Inflammatory macrophage treated with lipopolysaccharide for 1 hour (primary cell): ENCODE data around the gene TEN1.
"Not testable (repeated sequence)": the region's sequence is repeated elsewhere in the genome, so short reads cannot be mapped to it uniquely, and the experiment has no call there.

Source experiments
- DNase-seq, 2 donors: peaks; one replicate each; pipeline ENCODE4 v3.0.0-alpha.2; 2020 to 2022

Gene TEN1

GRCh38 chr17:75978938-75979704 is at the start of gene TEN1, which contains the start of gene ACOX1:
Gene TEN1, plus strand, starts transcription at chr17:75979240. Its CDS starts 6,953 bp downstream, at chr17:75986193.
Gene ACOX1, minus strand, starts transcription at chr17:75979166. Its CDS starts 93 bp downstream, at chr17:75979073.
- DNase-seq, result peak; percentile 94 to 95

DNA sequence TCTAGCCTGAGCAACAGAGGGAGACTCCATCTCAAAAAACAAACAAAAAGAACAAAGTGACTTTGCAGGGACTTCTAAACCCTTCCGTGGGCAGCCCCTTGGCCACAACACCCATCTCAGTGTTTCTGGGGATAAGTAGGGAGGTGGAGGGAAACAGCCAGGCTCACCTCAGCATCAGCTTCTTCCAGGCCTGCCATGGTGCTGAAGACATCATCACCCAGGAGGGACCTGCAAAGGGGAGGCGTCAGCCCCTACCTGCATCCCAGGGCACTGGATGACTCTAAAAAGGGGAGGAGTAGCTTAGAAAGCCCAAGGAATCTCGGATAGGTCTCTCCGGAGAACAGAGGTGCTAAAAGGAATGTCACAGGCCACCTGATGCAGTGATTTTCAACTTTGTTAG is 48.0 kb upstream of the TEN1 start:
- no peak for DNase-seq

GRCh38 chr17:75932852-75933251 is 46.2 kb upstream of the TEN1 start:
- DNase-seq, result no peak

DNA sequence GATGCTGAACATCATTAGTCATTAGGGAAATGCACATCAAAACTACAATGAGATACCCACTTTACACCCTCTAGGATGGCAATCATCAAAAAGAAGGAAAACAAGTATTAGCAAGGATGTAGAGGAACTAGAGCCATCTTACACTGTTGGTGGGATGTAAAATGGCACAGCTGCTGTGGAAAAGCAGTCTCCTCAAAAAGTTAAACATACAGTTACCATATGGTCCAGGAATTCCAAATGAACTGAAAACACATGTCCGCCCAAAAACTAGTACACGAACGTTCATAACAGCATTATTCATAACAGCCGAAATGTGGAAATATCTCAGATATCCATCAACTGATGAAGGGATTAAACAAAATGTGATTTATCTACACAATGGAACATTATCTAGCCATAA is 45.2 kb upstream of the TEN1 start:
- DNase-seq, result no peak

DNA sequence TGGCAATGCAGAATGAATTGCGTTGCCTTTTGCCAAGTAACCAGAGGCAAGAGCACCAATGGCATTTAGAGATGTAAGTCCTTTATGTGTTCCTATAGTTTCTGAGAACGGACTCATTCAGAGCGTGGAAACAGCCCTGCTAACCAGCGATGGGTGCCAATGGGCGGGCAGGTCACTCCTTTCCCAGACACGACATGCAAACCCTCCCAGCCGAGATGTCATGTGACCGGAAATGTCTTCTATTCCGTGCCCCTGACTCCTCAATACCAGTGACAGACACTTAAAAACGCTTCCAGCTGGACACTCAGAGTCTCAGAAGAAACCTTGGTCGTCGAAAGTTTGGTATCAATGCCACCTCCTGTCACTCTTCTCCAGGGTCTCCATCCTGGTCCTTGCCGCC is 41.4 kb upstream of the TEN1 start:
- no peak for DNase-seq

DNA sequence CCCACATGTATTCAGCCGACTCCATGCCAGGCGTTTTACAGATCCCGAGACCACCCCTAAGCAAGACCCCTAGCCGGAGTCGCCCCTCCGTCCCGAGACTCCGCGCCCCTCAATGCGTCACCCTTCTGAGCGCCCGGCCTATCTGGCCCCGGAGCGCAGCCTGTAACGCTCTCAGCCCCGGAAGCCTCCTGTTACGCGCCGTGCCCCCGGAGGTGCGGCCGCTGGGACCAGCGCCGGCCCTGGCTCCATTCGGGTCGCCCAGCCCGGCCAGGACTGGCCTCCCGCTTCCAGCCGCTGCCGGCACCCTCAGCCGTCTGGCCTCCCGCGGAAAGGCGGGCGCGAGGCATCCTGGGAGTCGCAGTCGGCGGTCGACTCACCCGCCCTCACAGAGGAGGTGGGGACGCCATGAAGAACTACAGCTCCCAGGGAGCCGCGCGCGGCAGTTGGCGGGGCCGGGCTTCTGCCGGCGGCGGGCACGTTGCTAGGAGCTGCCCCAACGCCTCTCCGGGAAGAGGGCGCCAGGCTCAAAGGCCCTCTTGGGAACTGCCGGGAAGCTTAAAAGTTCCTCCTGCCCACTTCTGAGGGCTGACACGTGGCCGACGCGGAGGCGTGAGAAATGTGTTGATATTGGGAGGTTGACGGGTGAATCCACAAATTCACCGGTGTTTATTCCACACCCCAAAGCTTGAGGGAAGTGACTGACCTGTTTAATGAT is 38.2 kb upstream of the TEN1 start, which contains the start of gene FBF1:
Gene FBF1, minus strand, starts transcription at position 316 of the 715 bp plus-strand sequence. CDS start 2,893 bp downstream, outside the sequence.
- DNase-seq, result peak; percentile 95 to 96

DNA sequence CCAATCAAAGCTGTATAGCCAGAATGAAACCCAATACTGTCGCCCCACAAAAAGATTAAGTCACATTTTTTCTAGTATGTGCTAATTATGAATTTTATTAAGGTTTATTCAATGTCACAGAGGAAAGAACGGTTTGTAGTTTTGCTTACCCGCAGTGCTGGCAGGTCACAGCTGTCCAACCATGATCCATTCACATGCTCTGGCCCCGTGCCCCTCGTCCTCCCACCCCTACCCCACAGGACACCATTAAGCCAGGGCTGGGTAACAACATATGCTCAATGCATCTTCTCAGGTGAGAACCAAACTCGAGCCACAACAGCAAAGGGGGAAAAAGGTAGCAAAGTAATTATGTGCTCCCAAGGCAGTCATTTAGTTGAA is 37.6 kb upstream of the TEN1 start:
- DNase-seq, result no peak

DNA sequence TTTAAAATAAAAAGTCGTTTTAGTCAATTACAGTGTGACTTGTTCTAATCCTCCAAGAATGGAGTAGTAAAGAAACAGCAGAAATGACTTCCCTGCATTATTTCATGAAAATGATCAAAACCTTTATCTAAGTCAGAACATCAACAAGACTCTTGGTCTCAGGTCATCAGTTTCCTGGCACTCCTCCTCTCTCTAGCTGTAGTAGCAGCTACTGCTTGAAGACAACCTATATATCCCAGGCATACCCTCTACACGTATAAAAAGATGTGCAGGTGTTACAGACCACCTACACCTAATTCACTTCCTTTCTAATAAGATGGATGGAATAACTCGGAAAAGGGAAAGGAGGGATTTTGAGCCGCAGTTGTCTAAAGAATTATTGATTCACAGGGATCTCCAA is 36.6 kb upstream of the TEN1 start:
- no peak for DNase-seq

- no peak for DNase-seq
Measured at GRCh38 chr17:75943491-75943890, 35.5 kb upstream of the TEN1 start.

DNA sequence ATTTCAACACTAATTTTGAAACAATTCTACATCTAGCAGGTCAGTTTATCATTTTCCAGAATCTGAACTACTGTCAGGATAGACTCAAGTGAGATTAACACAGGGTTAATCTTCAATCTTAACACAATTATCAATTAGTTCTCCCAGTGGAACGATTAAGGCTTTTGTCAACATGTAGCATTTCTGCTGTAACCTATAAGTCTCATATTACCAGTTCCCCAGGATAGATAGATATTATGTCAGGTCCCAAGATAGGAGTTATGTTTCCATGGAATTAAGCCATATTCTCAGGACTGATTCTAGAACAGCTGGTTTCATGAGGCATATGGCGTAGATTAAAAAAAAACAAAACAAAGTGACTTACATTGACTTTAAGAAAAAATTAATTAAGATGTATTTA is 33.8 kb upstream of the TEN1 start:
- DNase-seq, result no peak

GRCh38 chr17:75950421-75950820 is 28.6 kb upstream of the TEN1 start:
- DNase-seq, result no peak

DNA sequence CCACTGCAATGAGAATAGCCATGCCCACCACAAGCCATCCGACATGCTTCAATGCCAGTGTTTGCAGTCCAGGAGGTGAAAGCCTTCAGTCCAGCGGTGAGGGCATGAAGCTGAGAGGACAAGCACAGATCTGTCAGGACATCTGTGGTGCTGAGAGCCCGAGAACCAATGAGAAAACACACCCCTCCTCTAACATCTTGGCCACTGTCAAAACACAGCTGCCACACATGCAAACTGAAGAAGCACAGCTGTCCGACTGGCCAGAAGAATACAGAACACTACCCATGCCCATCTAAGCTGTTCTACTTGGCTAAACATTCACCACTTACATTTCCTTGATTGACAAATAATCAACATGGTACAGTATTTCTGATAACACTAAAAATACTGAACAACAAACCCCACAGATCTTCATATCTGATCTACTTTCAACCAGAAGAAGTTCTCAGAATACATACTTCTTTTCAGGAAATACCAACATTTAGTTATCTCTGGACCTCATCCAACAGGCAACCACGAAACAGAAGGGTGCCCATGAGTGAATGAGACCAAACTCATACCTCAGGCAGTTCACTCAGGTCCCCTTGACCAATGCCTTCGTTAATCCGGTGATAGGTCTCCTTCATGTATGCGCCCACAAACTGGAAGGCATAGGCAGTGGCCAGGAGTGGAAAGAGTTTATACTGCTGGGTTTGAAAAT is 28.0 kb upstream of the TEN1 start:
- DNase-seq, result no peak

GRCh38 chr17:75959051-75959838 is 19.8 kb upstream of the TEN1 start:
- DNase-seq, result peak in 1 of 2 donors; percentile 15

DNA sequence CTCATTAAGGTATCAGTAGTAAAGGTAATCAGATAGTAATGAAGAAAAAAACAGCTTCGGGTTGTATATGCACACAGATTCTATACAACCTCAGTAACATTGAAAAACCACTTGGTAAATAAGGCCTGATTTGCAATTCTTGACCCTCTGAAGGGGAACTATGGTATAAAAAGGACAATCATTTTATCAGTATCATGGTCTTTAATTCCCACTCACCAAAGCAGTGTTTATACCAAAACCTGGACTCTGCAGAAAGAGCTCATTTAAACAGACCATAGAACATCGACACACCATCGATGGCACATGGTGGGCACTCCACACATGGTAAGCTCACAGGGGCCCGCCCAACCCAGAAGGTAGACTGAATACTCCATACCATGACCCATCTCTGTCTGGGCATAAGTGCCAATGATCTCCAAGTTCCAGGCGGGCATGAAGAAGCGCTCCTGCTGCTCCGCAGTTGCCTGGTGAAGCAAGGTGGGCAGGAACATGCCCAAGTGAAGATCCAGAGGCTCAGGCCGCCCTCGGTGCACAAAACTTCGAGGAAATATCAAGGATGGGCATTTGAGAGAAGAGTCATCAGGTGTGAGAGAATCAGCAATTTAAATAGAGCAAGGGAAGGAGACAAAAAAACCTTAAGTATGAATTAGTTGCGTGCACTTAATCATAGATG is 19.1 kb upstream of the TEN1 start:
- DNase-seq, result no peak

DNA sequence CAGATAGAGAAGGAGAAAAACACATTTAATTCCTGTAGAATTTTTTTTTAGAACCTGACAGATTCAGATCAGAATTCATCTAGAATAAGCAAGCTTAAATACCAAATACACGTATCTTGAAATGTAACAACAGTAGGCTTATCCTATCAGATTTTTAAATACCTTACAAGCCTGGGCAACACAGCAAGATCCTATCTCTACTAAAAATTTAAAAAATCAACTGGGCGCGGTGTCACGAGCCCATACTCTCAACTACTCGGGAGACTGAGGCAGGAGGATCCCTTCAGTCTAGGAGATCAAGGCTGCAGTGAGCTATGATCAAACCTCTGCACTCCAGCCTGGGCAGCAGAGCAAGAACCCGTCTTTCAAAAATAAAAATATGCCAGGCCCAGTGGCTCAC is 13.6 kb upstream of the TEN1 start:
- no peak for DNase-seq

DNA sequence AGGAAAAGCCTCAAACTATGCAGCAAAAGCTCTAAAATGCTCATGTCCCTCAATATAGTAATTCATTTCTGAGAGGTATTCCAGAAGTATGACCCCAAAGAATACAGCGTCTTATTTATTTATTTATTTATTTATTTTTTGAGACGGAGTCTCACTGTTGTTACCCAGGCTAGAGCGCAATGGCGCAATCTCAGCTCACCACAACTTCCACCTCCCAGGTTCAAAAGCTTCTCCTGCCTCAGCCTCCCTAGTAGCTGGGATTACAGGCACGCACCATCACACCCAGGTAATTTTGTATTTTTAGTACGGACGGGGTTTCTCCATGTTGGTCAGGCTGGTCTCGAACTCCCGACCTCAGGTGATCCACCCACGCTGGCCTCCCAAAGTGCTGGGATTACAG is 10.0 kb upstream of the TEN1 start:
- not testable (repeated sequence) for DNase-seq

DNA sequence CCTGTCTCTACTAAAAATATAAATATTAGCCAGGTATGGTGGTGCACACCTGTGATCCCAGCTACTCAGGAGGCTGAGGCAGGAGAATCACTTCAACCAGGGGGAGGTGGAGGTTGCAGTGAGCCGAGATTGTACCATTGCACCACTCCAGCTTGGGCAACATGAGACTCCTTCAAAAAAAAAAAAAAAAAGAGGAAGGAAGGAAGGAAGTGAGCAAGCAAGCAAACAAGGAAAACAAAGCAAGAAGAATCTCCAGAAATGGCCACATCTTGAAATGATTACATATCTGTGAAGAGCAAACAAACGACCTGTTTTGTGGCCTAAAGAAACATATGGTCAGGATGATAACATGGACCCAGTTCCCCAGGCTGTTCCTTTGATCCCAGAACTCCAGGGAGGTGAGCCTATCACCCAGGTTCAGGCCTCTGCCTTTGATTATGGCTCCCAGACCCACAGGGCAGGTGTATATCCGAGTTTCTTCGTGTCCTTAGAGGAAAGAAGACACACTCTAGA is 9.0 kb upstream of the TEN1 start:
- peak; percentile 47 to 54 for DNase-seq

DNA sequence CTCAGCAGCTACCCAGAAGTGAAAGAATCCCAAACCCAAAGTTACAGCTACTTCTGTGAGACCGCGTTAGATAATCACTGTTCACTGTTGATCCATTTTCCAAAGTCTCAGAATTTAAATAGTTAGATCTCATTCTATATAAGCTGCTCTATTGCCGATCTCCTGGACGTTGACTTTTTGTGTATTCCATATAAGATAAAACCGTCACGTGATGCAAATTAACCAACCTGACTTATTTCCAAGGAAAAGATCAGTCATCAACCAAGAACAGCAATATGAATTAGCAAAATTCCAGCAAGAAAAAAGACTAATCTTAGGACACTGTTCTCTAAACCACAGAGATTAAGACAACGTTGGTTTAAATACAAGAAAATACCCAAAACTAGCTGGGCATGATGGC is 8.4 kb upstream of the TEN1 start:
- no peak for DNase-seq

DNA sequence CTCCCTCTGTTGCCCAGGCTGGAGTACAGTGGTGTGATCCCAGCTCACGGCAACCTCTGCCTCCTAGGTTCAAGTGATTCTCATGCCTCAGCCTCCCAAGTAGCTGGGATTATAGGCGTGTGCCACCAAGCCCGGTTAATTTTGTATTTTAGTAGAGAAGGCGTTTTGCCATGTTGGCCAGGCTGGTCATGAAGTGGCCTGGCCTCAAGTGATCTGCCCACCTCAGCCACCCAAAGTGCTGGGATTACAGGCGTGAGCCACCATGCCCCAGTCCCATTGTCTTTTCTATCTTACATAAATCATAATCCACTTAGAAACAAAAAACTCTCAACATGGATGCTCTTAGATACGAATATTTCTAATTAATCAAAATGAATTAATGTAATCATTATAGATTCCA is 3.9 kb upstream of the TEN1 start:
- not testable (repeated sequence) for DNase-seq

GRCh38 chr17:75975757-75976174 is 3.3 kb upstream of the TEN1 start:
- DNase-seq, result no peak

DNA sequence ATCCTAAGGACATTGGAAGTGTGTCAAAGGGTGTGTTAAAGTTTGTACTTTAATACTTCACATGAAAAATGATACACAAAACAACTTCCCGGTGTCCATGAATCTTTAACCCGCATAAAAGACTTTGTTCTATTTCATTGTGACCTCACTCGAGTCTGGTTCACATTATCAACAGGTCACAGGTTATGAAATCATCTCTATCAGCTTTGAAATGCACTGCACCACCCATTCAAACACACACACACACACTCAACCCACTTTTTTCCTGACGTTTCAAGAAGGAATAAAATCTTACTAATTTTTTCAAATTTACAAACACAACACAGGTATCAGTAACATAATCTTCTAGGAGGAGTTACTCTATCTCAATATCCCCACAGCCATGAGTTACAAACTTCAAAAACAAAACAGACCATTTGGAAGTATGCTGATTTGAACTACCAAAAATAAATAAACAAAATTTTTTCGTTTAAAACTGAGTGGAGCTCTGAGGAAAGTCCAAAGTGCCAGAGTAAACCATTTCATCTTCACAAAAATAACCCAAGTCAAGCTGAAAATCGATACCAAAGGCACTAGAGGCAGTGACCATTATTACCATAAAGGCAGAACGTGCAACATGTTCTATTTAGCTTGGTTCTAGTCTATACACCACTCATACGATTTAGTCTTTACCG is 2.7 kb upstream of the TEN1 start:
- no peak for DNase-seq
